NCI-H2107 treated with DMSO at 0.1 percent for 48 hours (cell line): ENCODE measurements around the gene SLC24A3.

ENCODE experiments used
- DNase-seq: peaks from one replicate; lab custom pipeline; 2025; ENCODE audit not compliant: unreplicated experiment; lab: John Stamatoyannopoulos, UW

SLC24A3 gene

DNA sequence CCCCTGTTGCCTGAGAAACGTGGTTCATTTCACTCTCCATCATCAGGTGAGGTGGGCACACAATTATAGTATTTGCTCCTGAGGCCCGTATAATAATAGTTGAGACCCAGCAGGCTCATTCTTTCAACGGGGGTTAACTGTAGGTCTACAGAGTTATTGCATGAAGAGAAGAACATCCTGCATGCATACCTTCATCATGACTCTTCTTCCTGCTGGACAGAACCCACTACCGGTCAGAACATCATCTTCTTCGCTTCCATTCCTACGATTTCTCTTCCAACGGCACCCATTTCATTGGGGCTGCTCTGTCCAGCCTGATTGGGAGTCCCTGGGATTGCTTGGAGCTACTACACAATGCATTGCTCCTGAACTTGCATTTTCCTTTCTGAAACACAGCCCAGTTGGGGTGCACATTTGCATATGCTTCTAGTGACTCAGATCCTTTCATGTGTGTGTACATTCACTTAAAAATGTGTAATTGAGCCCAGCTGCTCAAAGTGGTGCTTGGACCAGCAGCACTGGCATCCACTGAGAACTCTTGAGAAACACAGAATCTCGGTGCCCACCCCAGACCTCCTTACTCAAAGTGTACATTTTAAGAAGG is 57.4 kb downstream of the SLC24A3 start:
- no peak for DNase-seq

DNA sequence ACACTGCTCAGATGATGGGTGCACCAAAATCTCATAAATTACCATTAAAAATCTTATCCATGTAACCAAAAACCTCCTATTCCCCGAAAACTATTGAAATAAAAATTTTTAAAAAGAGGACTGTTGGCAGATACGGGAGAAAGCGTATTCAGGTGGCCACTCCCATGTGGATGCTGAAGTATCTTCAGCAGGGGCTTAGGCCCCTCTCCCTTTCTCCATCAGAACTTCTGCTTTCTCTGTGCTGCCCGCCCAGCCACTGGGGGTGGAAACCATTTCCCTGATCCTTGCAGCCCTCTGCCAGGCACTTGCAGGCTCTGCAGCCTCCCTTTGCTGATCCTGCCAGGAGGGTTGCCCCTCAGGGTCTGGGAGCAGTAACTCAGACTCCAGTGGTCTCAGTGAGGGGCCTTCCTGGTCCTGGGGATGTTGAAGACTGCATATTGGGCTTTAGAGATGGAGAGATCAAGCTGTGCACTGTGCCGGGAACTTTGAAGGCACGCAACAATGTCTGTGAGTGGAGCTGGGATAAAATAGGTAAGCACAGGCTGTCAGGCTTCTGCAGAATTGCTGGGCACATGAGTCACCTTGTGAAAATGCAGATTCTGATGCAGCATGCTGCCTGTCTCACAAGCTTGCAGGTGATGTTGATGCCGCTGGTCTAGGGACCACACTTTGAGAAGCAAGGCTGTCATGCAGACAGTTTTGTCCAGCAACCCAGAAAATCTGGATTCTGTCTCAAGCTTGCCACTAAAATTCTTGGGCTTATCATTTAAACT is 59.6 kb downstream of the SLC24A3 start:
- DNase-seq, result no peak

DNA sequence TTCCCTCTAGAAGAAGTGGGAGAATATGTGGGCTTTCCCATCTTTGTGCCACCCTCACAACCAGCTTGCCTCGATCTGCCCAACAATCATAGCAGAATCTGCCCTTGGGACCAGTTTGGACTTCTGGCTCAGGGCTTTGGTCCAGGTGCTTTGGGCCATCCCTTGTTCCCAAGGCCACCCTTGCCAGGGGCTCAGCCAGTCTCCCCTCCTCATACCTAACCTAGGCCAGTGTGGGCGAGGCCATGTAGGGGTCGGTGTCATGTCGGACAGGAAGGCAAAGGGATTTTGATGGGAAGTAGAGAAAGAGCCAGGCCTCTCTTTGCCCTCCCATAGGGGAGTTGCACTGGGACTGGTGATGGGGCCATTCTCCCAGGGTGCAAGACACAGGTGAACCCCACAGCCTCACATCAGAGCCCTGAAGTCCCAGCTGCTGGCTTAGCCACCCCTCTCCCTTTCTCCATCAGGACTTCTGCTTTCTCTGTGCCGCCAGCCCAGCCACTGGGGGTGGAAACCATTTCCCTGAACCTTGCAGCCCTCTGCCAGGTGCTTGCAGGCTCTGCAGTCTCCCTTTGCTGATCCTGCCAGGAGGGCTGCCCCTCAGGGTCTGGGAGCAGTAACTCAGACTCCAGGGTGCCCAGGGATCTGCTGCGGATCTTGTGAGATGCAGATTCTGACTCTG is 60.7 kb downstream of the SLC24A3 start:
- no peak for DNase-seq

DNA sequence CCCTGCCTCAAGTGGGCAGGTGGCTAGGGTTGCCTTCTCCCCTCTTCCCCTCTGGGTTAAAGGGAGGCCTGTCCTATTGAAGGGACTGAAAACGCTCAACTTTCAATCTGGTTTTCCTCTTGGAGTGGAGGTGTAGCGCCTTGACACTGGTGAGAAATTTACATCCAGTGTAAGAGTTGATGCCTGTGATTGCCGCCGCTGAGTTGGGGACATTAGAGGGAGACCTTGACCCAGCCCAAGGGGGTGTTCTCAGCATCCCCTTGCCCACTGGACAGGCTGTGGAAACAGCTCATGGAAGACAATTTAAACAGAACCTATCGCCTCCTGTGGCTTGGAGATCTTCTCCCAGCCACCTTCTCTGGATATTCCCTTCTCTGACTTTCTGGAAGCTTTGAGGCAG is 61.6 kb downstream of the SLC24A3 start:
- no peak for DNase-seq

DNA sequence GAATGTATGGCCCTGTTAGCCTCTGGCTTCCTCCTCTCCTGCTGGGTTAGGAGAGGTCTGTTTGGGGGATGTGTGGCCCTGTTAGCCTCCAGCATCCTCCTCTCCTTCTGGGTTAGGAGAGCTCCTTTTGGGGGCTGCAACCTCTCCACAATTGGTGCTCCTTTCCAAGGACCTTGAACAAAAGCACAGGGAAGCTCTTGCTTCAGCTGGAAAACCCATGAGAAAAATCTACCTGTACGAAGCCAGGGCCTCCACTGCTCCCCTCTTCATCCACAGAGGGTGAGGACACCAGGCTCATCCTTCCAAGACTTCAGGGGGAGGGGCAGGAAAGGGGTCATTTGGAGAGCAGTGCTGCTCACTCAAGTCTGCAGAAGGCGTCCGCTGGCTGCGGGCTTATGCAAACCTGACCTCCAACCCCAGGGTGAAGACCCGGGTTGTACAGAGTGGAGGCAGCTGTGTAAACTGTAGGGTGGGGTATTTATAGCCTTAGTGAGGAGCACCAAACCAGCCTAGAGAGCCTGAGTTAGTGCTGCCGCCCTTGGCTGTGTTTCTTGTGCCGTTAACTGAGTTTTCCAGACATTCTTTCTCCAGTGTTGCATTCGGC is 62.1 kb downstream of the SLC24A3 start:
- no peak for DNase-seq

DNA sequence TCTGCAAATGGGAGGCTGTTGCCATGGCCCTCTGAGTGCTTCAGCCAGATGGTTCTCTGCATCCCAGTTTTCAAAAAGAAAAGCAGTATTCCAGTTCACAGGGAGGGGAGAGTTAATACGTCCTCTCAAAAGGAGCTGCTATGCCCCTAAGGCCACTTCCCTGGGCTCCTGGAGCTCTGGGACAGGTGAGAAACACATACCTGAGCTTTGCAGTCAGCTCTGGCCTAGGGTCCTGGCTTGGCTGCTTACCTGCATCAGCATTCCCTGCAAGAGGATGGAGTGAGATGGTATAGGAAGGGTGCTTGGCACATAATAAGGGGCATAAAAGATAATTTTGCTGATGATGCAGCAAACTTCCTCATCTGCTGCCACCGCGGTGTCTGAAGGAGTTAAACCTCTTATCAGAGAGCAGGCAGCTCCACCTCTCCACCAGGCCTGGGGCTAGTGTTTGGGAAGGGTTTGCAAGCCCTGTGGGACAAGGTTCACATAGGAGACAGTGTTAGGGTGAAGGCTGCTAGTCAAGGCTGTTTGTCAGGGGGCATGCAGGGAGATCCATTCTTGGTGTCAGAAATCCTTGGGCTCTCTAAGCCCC is 62.7 kb downstream of the SLC24A3 start:
- DNase-seq, result no peak

DNA sequence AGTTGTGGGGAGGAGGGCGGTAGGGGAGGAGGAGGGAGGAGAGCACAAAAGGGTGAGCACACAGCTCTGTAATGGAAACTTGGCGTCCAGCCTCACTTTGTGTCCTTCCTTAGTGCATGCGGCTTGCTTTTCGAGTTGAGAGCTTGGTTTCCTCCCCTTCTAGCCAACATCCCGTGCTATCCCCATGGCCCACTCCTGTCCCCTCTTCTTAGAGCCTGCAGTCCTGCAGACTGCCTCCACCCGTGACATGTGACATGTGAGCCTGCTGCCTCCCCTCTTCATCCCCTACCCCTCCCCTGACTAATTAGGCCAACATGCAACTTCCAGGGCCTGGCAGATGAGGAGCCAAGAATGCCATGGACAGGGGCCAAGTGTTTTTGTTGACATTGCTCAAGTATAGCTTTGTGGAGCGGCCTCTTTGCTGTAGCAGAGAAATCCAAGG is 63.2 kb downstream of the SLC24A3 start:
- DNase-seq, result no peak

DNA sequence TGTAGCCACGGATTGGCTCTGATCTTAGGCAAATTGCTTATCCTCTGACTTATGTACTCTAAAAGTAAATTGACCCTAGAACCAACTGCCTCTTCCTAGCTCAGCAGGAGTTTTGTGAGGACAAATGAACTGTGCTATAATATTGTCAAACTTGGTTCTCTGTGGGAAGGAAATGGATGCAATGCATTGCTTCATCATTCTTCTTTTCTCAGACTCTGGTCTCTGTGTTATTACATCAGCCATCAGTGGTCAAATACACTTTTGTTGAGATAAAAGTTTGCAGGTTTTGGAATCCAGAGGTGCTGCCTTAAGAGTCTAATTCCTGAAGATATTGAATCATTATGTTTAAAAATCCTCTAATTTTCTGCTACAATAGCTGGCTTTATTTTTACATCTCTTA is 64.9 kb downstream of the SLC24A3 start:
- no peak for DNase-seq

DNA sequence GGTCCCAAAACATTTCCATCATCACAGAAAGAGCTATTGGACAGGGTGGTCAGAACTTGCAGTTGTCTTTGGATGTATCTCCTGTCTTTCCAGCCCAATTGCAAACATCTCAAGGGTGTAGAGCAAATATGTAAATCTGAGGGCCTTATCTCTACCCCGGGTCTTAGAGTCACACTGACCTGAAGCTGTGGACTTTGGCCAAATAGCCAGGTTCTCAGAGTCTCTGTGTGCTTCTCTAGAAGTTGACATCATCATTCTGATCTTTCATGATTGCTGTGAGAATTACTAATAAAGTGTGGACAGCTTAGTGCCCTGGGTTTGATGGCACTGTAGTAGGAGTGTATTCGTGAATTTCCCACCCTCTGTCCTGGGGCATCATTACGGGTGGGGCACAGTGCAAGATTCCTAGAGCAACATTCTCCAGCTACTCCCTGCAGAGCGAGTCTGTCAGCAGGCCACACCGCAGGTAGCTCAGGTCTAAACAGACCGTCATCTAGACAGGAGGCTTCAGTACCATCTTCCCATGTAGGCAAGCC is 71.1 kb downstream of the SLC24A3 start:
- DNase-seq, result no peak

DNA sequence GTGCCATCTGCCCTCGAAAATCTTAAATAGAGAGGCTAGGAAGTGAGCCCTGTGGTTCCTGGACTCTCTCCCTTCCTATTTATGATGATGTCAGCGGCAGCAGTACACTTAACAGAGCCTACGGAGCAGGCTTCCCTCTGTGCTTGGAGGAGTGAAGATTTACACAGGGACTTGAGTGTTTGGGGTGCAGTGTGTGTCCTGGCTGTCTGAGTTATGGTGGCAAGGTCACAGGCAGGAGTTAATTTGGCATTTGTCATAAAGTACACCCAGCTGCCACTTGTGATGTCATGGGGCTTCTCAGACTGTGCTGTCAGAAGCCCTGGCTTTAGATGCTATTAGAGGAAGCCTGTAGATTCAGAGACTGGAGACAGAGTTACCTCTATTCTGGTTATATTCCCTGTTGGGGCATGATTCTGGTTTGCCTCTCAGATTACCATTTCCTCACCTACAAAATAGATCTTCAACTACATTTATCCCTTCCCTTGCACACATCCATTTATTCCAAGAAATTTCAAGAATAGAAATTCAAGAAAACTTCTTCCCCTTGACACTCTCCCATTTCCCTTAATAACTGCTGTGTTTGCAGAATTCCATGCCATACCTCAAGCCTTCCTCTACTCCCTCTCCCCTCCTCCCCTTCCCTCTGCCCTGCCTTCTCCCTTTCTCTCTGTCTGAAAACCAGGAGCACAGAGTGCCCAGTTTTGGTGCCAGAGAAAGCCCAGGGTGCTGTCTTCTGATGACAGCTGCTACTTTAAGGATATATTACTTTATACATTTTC is 72.1 kb downstream of the SLC24A3 start:
- DNase-seq, result no peak

DNA sequence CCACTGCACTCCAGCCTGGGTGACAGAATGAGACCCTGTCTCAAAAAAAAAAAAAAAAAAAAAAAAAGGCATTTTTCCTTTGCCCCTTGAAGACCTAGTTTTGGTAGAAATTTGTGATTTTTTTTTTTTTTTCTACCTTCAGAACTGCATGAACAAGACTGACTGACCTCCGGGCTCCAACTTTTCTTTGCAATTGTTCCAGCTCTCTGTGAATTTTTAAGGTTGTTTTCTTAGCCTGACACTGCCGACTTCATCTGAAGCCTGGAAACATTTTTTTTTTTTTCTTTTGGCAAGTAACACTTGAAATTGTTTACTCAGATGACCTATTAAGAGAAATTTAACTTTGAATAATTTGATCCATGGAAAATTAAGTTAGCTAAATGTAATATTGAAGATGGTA is 73.0 kb downstream of the SLC24A3 start:
- DNase-seq, result no peak

DNA sequence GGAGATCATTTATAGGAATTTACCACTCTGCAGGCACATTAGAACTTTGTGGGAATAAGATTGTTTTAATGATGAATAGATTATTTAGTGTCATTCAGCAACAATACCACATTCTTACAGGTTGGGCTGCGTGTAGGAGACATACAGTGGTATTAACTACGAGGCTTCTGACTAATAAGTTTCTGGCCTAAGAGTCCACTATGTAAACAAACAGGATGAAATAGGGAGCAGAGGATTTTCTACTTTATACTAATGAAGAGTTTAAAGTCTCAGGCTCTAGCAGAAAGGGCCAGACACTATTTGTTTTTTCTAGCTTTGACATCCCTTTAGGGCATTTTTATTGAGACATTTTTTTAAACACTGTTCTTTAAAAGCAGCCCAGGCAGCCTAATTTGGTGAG is 75.6 kb downstream of the SLC24A3 start:
- no peak for DNase-seq

DNA sequence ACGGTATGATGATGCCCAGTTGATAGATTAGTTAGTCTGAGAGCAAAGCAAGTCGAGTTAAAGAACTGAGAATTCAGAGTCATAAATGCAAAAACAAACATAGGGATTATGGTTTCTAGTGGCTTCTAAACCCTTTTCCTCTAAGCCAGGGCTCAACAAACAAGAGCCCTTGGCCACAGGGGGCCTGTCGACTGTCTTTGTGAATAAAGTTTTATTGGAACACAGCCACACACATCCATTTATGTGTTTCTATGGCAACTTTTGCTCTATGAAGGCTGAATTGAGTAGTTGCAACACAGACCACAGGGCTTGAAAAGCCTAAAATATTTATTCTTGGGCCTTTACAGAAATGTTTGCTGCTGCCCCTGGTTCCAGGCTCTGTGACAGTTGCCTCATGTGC is 76.2 kb downstream of the SLC24A3 start:
- no peak for DNase-seq

DNA sequence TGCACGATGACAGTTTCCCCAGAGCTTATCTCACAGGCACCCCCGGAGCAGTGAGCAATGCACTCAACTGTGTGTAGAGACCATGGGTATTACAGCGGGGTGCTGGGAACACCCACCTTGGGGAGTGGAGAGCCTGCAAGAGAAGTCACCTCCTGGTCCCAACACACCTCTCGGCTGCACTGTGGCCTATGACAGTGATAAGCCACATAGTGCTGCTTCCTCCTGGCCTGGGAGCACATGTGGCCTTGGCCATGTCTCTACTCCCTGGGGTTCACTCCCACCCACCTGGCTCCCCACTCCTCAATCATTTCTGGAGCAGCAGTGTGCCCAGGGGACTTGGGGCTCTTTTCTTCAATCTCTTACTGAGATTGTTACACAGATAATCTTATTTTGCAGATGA is 77.0 kb downstream of the SLC24A3 start:
- no peak for DNase-seq

DNA sequence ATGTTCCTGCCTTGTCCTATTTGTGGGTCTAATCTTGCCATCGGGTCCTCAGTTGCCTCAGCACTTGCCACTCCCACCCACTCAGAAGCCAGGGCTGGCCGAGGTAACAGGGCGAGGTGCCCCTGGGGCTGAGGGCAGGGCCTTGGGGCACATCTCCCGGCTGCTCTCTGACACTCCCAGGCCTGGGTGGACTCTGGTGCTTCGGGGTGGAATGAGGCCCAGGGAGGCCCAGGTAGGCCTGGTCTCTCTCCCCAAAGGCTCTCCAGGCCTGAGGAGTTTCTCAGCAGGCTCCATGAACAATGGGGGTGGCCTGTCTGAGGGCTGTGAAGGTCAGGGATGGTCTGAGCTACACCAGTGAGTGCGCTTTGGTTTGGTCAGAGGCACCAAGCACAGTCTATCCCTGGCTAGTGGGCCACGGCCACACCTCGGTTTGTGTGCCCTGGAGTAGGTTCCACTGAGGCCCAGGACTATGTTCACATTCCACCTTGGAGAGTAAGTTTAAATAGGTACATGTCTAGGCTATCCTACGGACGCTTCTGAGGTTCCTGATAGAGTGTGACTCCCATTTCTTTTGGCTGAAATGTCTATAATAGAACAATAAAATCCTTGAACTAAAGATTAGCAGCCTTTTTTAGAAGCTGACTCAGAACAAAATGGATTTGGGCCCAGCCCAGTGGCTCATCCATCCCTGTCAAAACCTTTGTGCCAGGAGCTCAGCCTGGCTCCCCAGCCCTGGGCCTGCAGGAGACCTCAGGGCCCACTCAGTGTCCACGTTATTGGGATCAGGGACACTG is 78.8 kb downstream of the SLC24A3 start:
- no peak for DNase-seq

DNA sequence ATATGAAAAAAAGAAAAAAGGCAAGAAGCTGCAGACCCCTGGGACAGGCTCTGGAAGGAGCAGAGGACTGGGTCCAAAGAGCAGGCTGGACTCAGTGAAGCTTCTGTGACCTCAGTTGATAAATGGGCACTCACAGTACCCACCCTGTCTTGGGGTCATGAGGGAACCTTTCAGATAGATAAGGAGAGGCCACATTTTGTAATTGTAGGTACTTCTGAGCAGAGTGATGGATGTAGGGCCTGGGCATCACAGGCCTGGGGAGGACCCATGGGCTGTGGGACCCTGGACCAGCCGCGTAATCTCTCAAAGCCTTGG is 79.3 kb downstream of the SLC24A3 start:
- DNase-seq, result no peak

DNA sequence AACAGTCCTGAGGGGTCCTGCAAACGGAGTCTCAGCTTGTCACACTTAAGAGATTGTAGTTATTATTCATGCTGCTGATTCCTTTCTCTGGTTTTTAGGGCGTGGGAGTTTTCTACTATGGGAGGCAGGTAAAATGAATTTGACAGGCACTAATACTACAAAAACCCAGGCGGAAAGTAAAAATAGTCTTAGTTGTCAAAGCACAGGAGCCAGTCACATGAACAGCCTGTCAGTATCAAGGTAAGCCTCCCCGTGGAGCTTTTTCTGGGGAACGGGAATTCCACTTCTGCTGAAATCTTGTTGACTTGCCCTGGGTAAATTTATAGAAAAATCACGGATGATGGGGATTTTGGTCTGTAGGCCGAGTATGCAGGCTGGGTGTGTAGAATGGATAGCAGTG is 79.8 kb downstream of the SLC24A3 start:
- no peak for DNase-seq

DNA sequence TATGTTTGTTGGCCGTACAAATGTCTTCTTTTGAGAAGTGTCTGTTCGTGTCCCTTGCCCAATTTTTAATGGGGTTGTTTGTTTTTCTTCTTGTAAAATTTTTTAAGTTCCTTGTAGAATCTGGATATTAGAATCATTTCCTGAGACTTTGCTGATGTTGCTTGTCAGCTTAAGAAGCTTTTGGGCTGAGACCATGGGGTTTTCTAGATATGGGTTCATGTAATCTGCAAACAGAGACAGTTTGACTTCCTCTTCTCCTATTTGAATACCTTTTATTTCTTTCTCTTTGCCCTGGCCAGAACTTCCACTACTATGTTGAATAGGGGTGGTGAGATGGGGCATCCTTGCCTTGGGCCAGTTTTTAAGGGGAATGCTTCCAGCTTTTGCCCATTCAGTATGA is 82.6 kb downstream of the SLC24A3 start:
- no peak for DNase-seq

DNA sequence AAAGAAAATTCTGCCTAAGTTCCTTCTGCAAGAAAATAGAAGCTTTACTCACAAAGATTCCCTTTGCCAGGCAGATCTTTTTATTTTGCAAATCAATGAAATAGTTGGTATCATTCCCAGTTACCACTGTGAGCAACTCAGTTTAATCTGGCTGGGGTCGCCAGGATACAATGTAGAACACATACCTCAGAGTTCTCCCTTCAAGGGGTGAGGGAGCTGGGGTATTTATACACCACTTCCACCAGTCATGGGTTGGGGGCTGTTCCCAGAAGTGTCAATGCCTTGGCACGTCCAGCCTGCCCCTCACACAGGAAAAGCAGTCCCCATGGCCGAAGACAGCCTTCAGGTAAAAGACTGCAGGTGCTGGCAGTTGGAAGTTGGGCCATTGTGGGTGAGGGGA is 86.2 kb downstream of the SLC24A3 start:
- DNase-seq, result no peak

DNA sequence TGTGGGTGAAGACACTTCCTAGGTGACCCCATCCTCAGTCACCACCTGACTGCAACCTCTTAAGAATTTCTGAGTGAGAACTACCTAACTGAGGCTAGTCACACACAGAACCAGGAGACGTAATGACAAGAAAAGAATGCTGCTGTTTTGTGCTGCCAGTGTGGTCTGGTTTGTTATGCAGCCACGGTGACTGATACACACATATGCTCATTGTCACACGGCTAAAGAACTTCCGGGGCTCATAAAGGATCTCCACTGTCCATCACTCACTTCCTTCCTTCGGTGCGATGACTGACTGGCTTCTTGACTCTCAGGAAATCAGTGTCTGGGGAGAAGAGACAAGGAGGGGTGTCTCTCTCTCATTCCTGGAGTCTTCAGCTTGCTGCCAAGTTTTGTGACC is 88.0 kb downstream of the SLC24A3 start:
- DNase-seq, result no peak
